GM23338 (cell line): ENCODE results near the gene MUC5AC. TPM values are rescaled to one million over a fixed set of nuclear protein-coding genes. Genes with fewer than 3 reads are reported as not detected.

Experiments
- ATAC-seq: fragments of 200-7000 bp; cut with Tn5 transposase; 3 replicates; pipeline ENCODE4 v1.9.1; 2020
- DNase-seq: peaks from one replicate; pipeline ENCODE4 v3.0.0-alpha.2; 2015; ENCODE audit warnings: low spot score
- H2AFZ ChIP-seq: fragments of 200-600 bp; sonication (generic); 2 replicates; pipeline ENCODE4 v1.8.0; 2016; ENCODE audit warnings: antibody characterized with exemption, mild to moderate bottlenecking, moderate library complexity
- H3F3A ChIP-seq: fragments of 200-600 bp; sonication (generic); replicated peaks from 2 replicates; pipeline ENCODE4 v1.8.0; 2017; ENCODE audit warnings: antibody characterized with exemption, mixed run types, low read depth
- H3K27ac ChIP-seq: fragments of 200-600 bp; sonication (generic); 2 replicates; pipeline ENCODE4 v1.6.1; 2016; ENCODE audit warnings: low read depth
- H3K27me3 ChIP-seq: fragments of 200-600 bp; sonication (generic); 2 replicates; pipeline ENCODE4 v1.8.0; 2016; ENCODE audit warnings: mild to moderate bottlenecking, mixed run types, moderate library complexity; ENCODE audit not compliant: insufficient read depth
- H3K36me3 ChIP-seq: fragments of 200-600 bp; sonication (generic); 2 replicates; pipeline ENCODE4 v1.8.0; 2016; ENCODE audit warnings: mild to moderate bottlenecking; ENCODE audit not compliant: insufficient read depth
- H3K4me1 ChIP-seq: fragments of 200-600 bp; sonication (generic); 2 replicates; pipeline ENCODE4 v1.8.0; 2016; ENCODE audit warnings: mild to moderate bottlenecking, moderate library complexity; ENCODE audit not compliant: insufficient read depth
- H3K4me2 ChIP-seq: fragments of 200-600 bp; sonication (generic); 2 replicates; pipeline ENCODE4 v1.7.1; 2017; ENCODE audit warnings: mixed run types
- H3K4me3 ChIP-seq: fragments of 200-600 bp; sonication (generic); 2 replicates; pipeline ENCODE4 v1.6.1; 2016; ENCODE audit warnings: mixed run types
- H3K79me2 ChIP-seq: fragments of 200-600 bp; sonication (generic); replicated peaks from 2 replicates; pipeline ENCODE4 v1.8.0; 2017; ENCODE audit warnings: mild to moderate bottlenecking; ENCODE audit not compliant: insufficient read depth
- H3K9me2 ChIP-seq: fragments of 200-600 bp; sonication (generic); 2 replicates; pipeline ENCODE4 v1.8.0; 2017; ENCODE audit not compliant: insufficient read depth
- H4K20me1 ChIP-seq: fragments of 200-600 bp; sonication (generic); replicated peaks from 2 replicates; pipeline ENCODE4 v1.8.0; 2017; ENCODE audit warnings: mild to moderate bottlenecking; ENCODE audit not compliant: insufficient read depth
- H3K27ac Mint-ChIP-seq: 2 replicates; pipeline ENCODE4 v1.8.0; 2020; ENCODE audit warnings: inconsistent platforms, mild to moderate bottlenecking, moderate library complexity, mixed read lengths
- H3K27me3 Mint-ChIP-seq: 3 replicates; pipeline ENCODE4 v1.8.0; 2022; ENCODE audit warnings: low read depth, mild to moderate bottlenecking, moderate library complexity, mixed read lengths, inconsistent platforms; ENCODE audit not compliant: insufficient read depth, poor library complexity
- H3K36me3 Mint-ChIP-seq: 3 replicates; pipeline ENCODE4 v1.8.0; 2021; ENCODE audit warnings: low read depth, mild to moderate bottlenecking, inconsistent platforms, moderate library complexity, mixed read lengths
- H3K4me1 Mint-ChIP-seq: 3 replicates; pipeline ENCODE4 v1.8.0; 2020; ENCODE audit warnings: mild to moderate bottlenecking, inconsistent platforms, mixed read lengths
- H3K4me3 Mint-ChIP-seq: 3 replicates; pipeline ENCODE4 v1.8.0; 2021; ENCODE audit warnings: moderate library complexity, mild to moderate bottlenecking, inconsistent platforms, mixed read lengths
- H3K9me3 Mint-ChIP-seq: 3 replicates; pipeline ENCODE4 v1.8.0; 2020; ENCODE audit warnings: moderate library complexity, mild to moderate bottlenecking, inconsistent platforms, mixed read lengths
- CREB1 ChIP-seq: fragments of 250-450 bp; sonication (Bioruptor Pico); IDR thresholded peaks from 2 replicates; pipeline ENCODE4 v1.5.0; 2020; ENCODE audit warnings: low read depth, mild to moderate bottlenecking, moderate library complexity
- CTCF ChIP-seq, 2 experiments: fragments of 200-600 bp in 1 of 2; sonication (generic) in 1 of 2; conservative IDR thresholded peaks; 2 replicates each; pipeline versions ENCODE4 v1.5.1 to v1.6.1; 2016 to 2017; ENCODE audit warnings: antibody characterized with exemption in 2 of 2, low read depth in 2 of 2, mild to moderate bottlenecking in 2 of 2, moderate library complexity in 1 of 2
- ETS1 ChIP-seq: IDR thresholded peaks from 2 replicates; pipeline ENCODE4 v1.6.1; 2016; ENCODE audit warnings: antibody characterized with exemption
- EZH2phosphoT487 ChIP-seq: fragments of 200-600 bp; sonication (generic); IDR thresholded peaks from one replicate; pipeline ENCODE4 v1.8.1; 2018; ENCODE audit warnings: antibody characterized with exemption; ENCODE audit not compliant: unreplicated experiment
- POLR2AphosphoS5 ChIP-seq: IDR thresholded peaks from 2 replicates; pipeline ENCODE4 v1.6.1; 2016; ENCODE audit warnings: antibody characterized with exemption, low read depth
- ZNF331 ChIP-seq: fragments of 250-450 bp; sonication (Bioruptor Pico); IDR thresholded peaks from 2 replicates; pipeline ENCODE4 v1.5.0; 2020; ENCODE audit warnings: low read depth, mild to moderate bottlenecking, moderate library complexity
- ZNF462 ChIP-seq: fragments of 250-450 bp; sonication (Bioruptor Pico); IDR thresholded peaks from 2 replicates; pipeline ENCODE4 v1.5.0; 2020; ENCODE audit warnings: mild to moderate bottlenecking, moderate library complexity
- polyA plus RNA-seq: library from polyadenylated mRNA; unstranded; fragments of >200 nt; fragmentation: Nextera tagmentation; extraction: Ambion mirVana; gene quantifications from 2 replicates; pipeline ENCODE4 v1.2.1, GENCODE V29; 2016
- total RNA-seq: library from RNA; depleted of rRNA; stranded (reverse); fragments of >200 nt; shearing (Covaris generic); gene quantifications from 2 replicates; pipeline ENCODE4 v1.2.3, GENCODE V29; 2014

The MUC5AC gene
- total and polyA plus RNA-seq, 2 experiments from 2014 or later, result not detected

GRCh38 chr11:1123970-1124369 lies 33.8 kb upstream of the MUC5AC start:
- no peaks in the 10 kb centered on the region for H3K9me2 ChIP-seq
- no peak overlapping the region for H3K4me2 ChIP-seq
- H3K9me3 Mint-ChIP-seq, result no peaks in the 10 kb centered on the region
- no peak for DNase-seq
- no peak for TF ChIP-seq CREB1
- TF ChIP-seq ZNF331 (CRISPR knock-in tag), result no peak
- TF ChIP-seq POLR2AphosphoS5, result no peak
- no peak for TF ChIP-seq EZH2phosphoT487
- H3K27me3 ChIP-seq, result no peaks in the 10 kb centered on the region
- H3K27ac ChIP-seq, result no peak overlapping the region
- H3K4me3 ChIP-seq, result no peak overlapping the region
- no peaks in the 10 kb centered on the region for H3K36me3 ChIP-seq
- no peak for ATAC-seq
- peaks cover 13% of the 10 kb centered on the region for H3K27me3 Mint-ChIP-seq
- no peaks in the 10 kb centered on the region for H4K20me1 ChIP-seq
- H3F3A ChIP-seq, result no peaks in the 10 kb centered on the region
- H3K36me3 Mint-ChIP-seq, result no peaks in the 10 kb centered on the region
- H3K4me1 Mint-ChIP-seq, result no peaks in the 10 kb centered on the region
- H3K27ac Mint-ChIP-seq, result no peak overlapping the region
- no peak overlapping the region for H3K4me3 Mint-ChIP-seq
- no peaks in the 10 kb centered on the region for H3K79me2 ChIP-seq
- H2AFZ ChIP-seq, result no peak overlapping the region
- no peaks in the 10 kb centered on the region for H3K4me1 ChIP-seq

- no peaks in the 10 kb centered on the region for H3K4me1 ChIP-seq
- no peak overlapping the region for H2AFZ ChIP-seq
- no peaks in the 10 kb centered on the region for H4K20me1 ChIP-seq
- no peak overlapping the region for H3K4me2 ChIP-seq
- Mint-ChIP-seq H3K4me3 (no peak overlapping the region), H3K27ac (no peak overlapping the region), H3K9me3 (no peaks in the 10 kb centered on the region), H3K4me1 (no peaks in the 10 kb centered on the region), H3K27me3 (peaks cover 10% of the 10 kb centered on the region), H3K36me3 (no peaks in the 10 kb centered on the region)
- DNase-seq (no peak), ATAC-seq (no peak)
- TF ChIP-seq CTCF (conservative IDR thresholded peaks at IDR 0.05; ENCODE audit: low read depth in 2 of 2), result no peak
- no peak overlapping the region for H3K4me3 ChIP-seq
- H3K9me2 ChIP-seq, result no peaks in the 10 kb centered on the region
- H3K79me2 ChIP-seq, result no peaks in the 10 kb centered on the region
- H3F3A ChIP-seq, result no peaks in the 10 kb centered on the region
- no peak overlapping the region for H3K27ac ChIP-seq
- H3K27me3 ChIP-seq, result no peaks in the 10 kb centered on the region
- no peaks in the 10 kb centered on the region for H3K36me3 ChIP-seq
These were observed 31.9 kb upstream of the MUC5AC start for GRCh38 chr11:1125803-1126202.

GRCh38 chr11:1126491-1126926 lies 31.2 kb upstream of the MUC5AC start:
- Histone ChIP-seq H3K27ac (no peak overlapping the region), H3K27me3 (no peaks in the 10 kb centered on the region), H3F3A (no peaks in the 10 kb centered on the region), H3K4me1 (no peaks in the 10 kb centered on the region), H3K9me2 (no peaks in the 10 kb centered on the region), H3K4me2 (no peak overlapping the region), H4K20me1 (no peaks in the 10 kb centered on the region), H3K36me3 (no peaks in the 10 kb centered on the region), H3K79me2 (no peaks in the 10 kb centered on the region), H2AFZ (no peak overlapping the region), H3K4me3 (no peak overlapping the region)
- DNase-seq, result no peak
- peaks cover 7% of the 10 kb centered on the region for H3K27me3 Mint-ChIP-seq
- H3K4me1 Mint-ChIP-seq, result no peaks in the 10 kb centered on the region
- ATAC-seq, result no peak
- no peak overlapping the region for H3K4me3 Mint-ChIP-seq
- no peak overlapping the region for H3K27ac Mint-ChIP-seq
- H3K9me3 Mint-ChIP-seq, result no peaks in the 10 kb centered on the region
- H3K36me3 Mint-ChIP-seq, result no peaks in the 10 kb centered on the region
- no peak for TF ChIP-seq ZNF462
- TF ChIP-seq ETS1, result no peak
